Retinal pigment epithelial cell (primary cell): ENCODE measurements around the gene WDR70.

Experiments used
- DNase-seq: peaks from one replicate; pipeline ENCODE4 v3.0.0-alpha.2; 2010; ENCODE audit warnings: low read depth
- H3K4me3 ChIP-seq: 2 replicates; pipeline ENCODE4 v1.5.1; 2011; ENCODE audit warnings: mild to moderate bottlenecking, low read length, control low read depth, moderate library complexity
- CTCF ChIP-seq: conservative IDR thresholded peaks from 2 replicates; pipeline ENCODE4 v1.5.1; 2011; ENCODE audit warnings: low read depth, low read length, control low read depth, inconsistent platforms

WDR70 gene

GRCh38 chr5:37738057-37738691 lies 359.1 kb downstream of the WDR70 start:
- TF ChIP-seq CTCF, result no peak
- peak; percentile 91 for DNase-seq
- no peak overlapping the region for H3K4me3 ChIP-seq

GRCh38 chr5:37738865-37739488 lies 359.9 kb downstream of the WDR70 start:
- H3K4me3 ChIP-seq, result no peak overlapping the region
- no peak for DNase-seq
- no peak for TF ChIP-seq CTCF

- no peak overlapping the region for H3K4me3 ChIP-seq
- no peak for DNase-seq
Measured at GRCh38 chr5:37739817-37740261, 360.7 kb downstream of the WDR70 start.

GRCh38 chr5:37740331-37741066 lies 361.4 kb downstream of the WDR70 start:
- no peak for TF ChIP-seq CTCF
- DNase-seq, result no peak

More at GRCh38 chr5:37739817-37740261, 360.7 kb downstream of the WDR70 start:
- TF ChIP-seq CTCF, result no peak

GRCh38 chr5:37742111-37742510 lies 363.0 kb downstream of the WDR70 start:
- no peak for DNase-seq
- H3K4me3 ChIP-seq, result no peak overlapping the region
- TF ChIP-seq CTCF, result no peak

More at GRCh38 chr5:37740331-37741066, 361.4 kb downstream of the WDR70 start:
- H3K4me3 ChIP-seq, result no peak overlapping the region

- TF ChIP-seq CTCF, result no peak
- H3K4me3 ChIP-seq, result no peak overlapping the region
- no peak for DNase-seq
Measured at GRCh38 chr5:37751227-37751626, 372.1 kb downstream of the WDR70 start.

- DNase-seq, result no peak
- H3K4me3 ChIP-seq, result no peak overlapping the region
- TF ChIP-seq CTCF, result no peak
Measured at GRCh38 chr5:37754976-37755375, 375.9 kb downstream of the WDR70 start.
